Stimulated activated CD4-positive, alpha-beta T cell treated with anti-CD3 and anti-CD28 coated beads, Interleukin-1b, Interleukin-23, amount 100 ng/mL, for 1 hour (primary cell): ENCODE results near the gene SPC24.
"Not testable (repeated sequence)": the region's sequence is repeated elsewhere in the genome, so short reads cannot be mapped to it uniquely, and the experiment has no call there.

ENCODE experiments used
- DNase-seq, 2 donors: peaks; one replicate each; pipeline ENCODE4 v3.0.0-alpha.2; 2020; ENCODE audit warnings: low read depth in 2 of 2

Gene SPC24

GRCh38 chr19:11164879-11165406, 9.4 kb upstream of the SPC24 start:
- DNase-seq = no peak

DNA sequence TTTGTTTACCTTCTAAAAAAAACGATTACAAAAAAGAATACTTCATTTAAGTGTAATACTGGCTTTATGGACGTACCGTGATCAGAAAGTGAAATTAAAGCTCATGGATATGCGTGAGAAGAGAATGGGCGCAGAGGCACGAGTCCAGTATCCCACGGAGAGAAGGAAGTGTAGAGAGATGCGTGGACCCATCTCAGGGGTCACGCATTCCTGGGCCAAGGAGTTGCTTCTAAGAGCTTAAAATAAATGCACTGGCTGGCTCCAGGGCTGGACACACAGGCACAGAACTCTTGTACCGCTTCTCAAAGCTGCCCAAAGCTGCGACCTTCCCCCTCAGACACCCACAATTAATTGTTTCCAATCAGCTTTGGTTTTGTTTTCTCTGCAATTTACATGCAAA, 8.7 kb upstream of the SPC24 start:
- no peak for DNase-seq

DNA sequence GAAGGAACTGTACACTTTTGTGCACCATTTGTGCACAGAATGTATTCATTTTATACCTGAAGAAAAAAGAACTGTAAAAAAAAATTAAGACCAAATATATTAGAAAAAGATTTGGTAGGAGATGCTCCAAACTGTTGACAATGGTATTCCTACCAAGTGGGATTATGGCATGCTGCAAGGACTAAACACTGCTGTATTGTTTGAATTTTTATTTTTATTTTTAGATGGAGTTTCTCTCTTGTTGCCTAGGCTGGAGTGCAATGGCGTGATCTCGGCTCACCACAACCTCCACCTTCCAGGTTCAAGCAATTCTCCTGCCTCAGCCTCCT, 4.8 kb upstream of the SPC24 start:
- not testable (repeated sequence) for DNase-seq

DNA sequence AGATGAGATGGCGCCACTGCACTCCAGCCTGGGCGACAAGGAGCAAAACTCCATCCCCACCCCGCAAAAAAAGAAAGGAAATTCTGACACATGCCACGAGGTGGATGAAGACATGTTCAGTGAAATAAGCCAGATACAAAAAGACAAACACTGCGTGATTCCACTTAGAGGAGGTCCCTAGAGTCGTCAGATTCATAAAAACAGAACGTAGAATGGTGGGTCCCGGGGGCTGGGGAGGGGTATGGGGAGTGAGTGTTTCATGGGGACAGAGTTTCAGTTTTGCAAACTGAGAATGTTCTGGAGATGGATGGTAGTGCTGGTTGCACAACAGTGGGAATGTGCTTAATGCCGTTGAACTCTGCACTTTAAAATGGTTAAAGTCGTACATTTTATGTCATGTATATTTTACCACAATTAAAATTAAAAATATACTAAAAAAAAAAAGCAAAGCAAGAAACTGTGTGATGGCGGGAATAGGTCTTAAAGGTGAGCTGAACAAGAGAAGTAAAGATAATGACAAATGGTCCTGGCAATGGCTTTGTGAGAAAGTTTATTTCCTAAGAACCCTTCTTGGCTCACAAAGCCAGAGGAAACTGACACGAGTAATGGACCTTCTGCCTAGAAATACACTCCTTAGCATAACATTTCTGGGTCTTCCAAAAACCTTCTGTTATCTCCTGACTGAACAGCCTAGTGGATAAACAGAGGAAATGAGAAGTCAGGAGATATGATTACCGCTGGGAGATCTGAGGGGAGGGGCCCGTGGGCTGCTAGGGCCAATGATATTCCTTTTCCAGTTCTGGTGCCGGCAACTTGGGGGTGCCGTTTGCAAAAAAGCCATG, 4.2 kb upstream of the SPC24 start:
- DNase-seq = no peak

DNA sequence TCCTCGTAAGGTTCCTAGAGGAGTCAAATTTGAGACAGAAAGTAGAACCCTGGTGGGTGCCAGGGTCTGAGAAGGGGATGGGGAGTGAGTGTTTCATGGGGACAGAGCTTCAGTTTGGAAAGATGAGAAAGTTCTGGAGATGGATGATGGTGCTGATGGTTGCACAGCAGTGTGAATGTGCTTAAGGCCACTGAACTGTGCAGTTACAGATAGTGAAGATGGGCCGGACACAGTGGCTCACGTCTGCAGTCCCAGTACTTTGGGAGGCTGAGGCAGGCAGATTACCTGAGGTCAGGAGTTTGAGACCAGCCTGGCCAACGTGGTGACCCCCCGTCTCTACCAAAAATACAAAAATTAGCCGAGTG, 917 bp downstream of the SPC24 start:
- DNase-seq = no peak

DNA sequence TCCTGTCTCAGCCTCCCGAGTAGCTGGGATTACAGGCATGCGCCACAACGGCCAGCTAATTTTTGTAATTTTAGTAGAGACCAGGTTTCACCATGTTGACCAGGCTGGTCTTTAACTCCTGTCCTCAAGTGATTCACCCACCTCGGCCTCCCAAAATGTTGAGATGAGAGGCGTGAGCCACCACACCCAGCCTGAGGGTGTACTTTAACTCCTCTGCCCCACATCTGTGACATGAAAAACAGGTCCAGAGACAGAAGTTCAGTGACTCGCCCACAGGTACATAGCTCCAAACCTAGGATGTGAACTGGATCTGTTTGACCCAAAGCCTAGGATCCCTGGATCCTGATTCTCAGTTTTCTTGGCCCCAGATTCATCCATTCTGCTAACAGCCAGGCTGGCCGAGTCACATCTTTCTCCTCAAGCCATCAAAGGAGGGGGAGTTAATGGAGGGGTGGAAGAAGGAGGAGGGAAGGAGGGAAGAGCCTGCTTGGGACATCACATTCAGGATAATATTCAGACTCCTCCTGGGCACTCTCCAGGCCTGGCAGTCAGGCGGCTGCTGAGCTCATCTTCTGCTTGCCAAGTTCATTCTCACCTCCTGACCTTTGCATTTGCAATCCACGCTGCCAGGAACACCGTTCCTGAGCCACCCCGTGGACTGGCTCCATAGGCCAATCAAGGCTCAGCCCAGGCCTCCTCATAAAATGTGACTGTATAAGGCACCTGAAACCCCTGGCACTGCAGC, 3.1 kb downstream of the SPC24 start:
- DNase-seq = no peak

DNA sequence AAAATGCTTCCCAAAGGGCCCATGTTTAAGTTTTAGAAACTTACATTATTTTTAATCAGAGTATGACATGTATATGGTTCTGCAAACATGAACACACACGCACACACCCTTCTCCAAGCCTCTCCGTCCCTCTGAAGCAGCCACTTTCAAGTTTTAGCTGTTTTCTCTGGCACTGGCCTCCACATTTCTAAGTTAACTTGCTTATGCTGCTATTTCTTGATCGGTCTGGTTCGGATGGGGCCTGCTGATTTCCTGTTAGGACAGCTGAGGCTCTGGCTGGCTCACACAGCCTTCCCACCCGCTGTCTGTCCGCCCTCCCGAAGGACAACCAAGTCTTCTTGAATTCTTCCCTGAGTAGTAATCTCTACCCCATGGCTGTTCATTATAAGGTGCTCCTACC, 4.4 kb downstream of the SPC24 start:
- DNase-seq = no peak

DNA sequence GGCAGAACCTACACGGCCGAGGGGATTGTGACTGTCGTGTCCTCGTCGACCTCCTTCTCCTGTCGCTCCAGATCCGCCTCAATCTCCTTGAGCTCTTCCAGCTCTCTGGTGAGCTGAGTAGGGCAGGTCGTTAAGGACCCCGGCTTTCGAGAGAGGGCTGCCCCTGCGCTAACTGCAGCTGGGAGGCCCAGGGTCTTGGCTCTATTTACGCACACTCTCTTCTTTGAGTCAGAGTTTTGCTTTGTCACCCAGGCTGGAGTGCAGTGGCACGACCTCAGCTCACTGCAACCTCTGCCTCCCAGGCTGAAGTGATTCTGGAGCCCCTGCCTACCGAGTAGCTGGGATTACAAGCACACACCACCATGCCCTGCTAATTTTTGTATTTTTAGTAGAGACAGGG, 7.6 kb downstream of the SPC24 start:
- no peak for DNase-seq

- no peak for DNase-seq
Measured at GRCh38 chr19:11145536-11145924, 10.1 kb downstream of the SPC24 start.

DNA sequence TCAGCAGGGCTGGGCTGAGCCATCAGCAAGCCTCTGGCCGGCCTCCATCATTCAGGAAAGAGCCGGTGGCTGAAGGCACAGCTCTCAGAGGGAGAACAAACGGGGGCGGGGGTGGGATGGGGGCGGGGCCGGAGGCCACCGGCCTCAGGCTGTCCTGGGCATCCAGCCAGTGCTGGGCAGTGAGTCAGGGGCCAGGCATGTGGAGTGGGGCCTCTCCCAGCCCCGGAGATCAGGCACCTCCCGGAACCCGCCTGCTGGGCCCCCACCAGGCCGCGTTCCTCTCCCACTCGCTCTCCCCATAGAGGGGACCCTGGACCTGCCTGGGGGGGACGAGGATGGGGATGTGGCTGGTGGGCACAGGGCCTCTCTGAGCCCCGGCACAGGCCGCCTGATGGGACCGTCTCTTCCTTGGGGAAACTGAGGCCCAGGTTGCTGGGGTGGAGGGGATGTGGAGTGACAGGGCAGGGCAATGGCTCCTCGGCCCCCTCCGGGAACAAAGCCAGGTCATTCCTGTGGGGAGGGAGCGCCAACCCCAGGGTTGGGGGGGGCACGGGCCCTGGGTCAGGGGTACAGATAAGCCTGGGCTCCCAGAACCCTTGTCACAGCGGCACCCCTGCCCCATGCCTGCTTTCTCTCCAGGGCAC, 12.9 kb downstream of the SPC24 start:
- DNase-seq = no peak

- no peak for DNase-seq
Measured at GRCh38 chr19:11141937-11142527, 13.6 kb downstream of the SPC24 start.

GRCh38 chr19:11140896-11141295, 14.7 kb downstream of the SPC24 start:
- DNase-seq = no peak

GRCh38 chr19:11140023-11140538, 15.5 kb downstream of the SPC24 start:
- not testable (repeated sequence) for DNase-seq

DNA sequence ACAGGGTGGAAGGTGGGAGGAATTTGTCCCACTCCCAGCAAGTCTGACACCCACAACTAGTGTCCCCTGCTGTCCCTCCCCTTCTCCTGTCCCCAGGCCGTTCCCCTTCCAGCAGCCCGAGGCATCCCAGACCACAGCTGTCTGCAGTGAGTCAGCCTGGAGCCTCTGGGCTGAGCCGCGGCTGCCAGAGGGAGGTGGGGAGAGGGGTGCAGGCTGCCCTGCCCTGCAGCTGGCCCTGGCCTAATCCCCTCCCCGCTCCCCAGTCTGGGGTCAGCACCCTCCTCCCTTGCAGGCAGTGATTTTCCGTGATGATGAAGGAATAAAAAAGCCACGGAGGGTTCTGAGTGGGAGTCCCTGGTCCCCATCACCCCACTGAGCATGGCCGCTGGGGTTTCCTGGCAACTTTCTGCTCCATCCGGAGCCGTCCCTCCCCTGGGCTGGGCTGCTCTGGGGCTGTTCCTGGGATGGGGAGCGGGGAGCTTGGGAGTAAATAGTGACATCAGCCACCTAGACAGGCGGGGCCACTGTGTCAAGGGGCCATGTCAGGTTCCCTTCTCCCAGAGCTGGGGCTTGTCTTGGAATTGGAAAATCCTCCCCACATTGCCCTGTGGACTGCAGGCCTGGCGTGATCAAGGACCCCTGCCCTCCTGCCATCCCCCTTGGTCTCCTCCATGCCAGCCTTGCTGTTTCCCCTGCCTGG, 16.8 kb downstream of the SPC24 start:
- DNase-seq = no peak

GRCh38 chr19:11137542-11138384, 17.8 kb downstream of the SPC24 start:
- DNase-seq = peak in 1 of 2 donors; percentile 16

DNA sequence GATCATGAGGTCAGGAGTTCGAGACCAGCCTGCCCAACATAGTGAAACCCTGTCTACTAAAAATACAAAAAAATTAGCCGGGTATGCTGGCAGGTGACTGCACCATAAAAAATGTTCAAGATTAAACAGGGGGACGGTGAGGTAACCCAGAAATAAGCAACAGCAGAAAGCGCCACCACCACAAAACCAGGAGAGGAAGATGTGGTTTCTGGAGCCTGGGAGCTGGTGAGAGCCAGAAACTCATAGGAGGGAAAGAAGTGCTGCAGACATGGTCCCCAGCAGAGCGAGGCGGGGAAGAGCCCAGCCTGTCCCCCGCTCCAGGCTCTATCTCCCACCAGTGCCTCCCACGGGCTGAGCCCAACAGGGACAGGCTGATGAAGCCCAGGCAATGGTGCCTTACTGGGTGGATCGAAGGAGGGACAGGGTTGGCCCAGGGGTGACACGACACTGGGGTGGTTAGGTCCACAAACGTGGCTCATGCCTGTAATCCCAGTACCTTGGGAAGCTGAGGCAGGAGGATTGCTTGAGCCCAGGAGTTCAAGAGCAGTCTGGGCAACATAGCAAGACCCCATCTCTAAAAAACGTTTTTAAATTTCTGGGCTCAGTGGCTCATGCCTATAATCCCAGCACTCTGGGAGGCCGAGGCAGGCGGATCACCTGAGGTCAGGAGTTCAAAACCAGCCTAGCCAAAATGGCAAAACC, 19.0 kb downstream of the SPC24 start:
- DNase-seq = no peak

DNA sequence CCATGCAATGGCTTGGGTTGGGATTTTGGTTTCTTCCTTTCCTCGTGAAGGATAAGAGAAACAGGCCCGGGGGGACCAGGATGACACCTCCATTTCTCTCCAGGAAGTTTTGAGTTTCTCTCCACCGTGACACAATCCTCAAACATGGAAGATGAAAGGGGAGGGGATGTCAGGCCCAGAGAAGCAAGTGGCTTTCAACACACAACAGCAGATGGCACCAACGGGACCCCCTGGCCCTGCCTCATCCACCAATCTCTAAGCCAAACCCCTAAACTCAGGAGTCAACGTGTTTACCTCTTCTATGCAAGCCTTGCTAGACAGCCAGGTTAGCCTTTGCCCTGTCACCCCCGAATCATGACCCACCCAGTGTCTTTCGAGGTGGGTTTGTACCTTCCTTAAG, 24.1 kb downstream of the SPC24 start:
- no peak for DNase-seq

GRCh38 chr19:11130824-11131455, 24.6 kb downstream of the SPC24 start:
- peak; percentile 46 for DNase-seq

DNA sequence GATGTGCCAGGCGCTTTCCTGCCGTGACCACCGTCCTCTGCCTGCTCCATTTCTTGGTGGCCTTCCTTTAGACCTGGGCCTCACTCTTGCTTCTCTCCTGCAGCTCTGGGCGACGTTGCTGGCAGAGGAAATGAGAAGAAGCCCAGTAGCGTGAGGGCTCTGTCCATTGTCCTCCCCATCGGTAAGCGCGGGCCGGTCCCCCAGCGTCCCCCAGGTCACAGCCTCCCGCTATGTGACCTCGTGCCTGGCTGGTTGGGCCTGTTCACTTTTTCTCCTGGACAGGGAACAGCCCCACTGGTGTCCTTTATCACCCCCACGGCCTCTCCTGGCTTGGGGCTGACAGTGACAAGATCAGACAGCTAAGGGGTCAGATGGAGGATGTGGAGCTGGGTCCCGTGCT, 27.7 kb downstream of the SPC24 start:
- DNase-seq = no peak
